Measurements from ENCODE around the gene PICALM.

The PICALM gene

DNA sequence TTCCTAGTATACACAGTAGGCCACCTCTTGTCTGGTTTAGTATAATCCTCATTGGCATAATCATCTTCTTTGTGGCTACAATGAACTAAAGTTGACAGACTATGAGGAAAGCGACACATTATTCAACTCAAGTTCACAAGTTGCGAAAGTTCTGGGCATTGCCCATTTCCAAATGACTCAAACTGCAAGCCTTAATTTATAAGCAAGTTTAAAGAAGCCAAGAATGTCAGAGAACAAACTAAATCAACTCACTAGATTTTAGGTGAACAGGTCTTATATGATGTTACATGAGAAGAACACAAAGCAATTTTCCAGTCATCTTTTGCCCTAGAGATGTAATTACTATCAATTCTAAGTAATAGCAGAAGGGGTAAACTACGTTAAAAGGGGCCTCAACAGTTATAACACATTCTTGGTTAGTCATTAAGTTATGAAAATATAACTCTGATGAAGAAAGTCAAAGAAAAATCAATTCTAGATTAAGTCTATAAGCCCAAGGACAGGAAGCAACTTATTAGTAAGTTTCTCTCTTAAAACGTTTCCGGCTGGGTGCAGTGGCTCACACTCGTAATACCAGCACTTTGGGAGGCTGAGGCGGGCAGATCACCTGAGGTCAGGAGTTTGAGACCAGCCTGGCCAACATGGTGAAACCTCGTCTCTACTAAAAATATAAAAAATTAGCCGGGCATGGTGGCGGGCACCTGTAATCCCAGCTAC, 21.5 kb downstream of the PICALM start:
- DNase-seq, result no peak

DNA sequence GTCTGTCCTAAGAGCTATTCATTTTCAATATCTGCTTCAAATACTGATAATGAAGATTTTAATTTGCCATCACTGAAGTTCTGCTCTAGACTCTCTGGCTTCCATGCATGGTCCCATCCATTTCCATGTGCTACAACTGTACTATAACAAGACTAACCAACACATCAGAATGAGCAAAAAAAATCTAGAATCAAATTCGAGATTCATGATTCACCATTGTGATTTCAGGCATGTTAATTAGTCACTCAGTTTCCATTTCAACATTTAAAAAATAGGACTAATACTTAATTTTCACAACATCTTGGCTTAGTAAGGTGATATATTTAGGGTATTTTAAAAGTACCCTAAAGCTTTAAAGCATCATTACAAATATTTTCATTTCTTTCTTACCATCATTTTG, 22.8 kb downstream of the PICALM start:
- DNase-seq, result no peak

DNA sequence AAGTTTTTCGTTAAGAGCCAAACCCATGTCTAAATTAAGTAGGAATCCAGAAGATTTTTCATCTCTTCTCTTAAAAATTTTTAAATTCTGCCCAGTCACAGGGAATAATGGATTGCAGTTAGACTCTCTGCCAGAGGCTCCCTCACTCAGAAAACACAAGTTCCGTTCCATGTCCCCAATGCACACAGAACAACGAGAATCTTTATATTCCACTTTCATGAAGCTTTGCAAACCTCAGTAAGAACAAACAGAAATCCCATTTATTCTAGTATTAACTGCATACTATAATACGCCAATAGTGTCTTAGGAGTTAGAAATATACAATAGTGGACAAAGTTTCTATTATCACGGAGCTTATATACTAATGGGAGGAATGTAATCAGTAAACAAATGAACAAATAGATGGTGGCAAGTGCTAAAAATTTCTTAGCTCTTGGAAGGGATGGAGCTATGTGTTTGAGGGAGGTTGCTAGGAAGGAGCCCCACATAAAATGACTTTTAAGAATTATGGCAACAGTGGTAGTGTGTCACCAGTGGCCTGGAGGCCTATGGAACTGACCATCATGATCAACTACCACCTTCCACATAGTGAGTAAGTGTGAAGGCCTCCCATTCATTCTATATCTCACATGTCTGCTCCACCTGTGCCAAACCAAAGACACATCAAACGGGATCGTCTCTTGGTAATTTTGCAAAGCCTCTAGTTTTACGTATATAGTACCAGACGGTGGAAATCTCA, 24.9 kb downstream of the PICALM start:
- DNase-seq, result no peak

GRCh38 chr11:86041975-86042378, 26.9 kb downstream of the PICALM start:
- DNase-seq, result peak; percentile 74 to 89

- no peak for DNase-seq
Measured at GRCh38 chr11:86040919-86041850, 27.7 kb downstream of the PICALM start.

GRCh38 chr11:86039094-86039493, 29.8 kb downstream of the PICALM start:
- DNase-seq, result no peak

GRCh38 chr11:86037743-86038142, 31.1 kb downstream of the PICALM start:
- DNase-seq, result no peak

DNA sequence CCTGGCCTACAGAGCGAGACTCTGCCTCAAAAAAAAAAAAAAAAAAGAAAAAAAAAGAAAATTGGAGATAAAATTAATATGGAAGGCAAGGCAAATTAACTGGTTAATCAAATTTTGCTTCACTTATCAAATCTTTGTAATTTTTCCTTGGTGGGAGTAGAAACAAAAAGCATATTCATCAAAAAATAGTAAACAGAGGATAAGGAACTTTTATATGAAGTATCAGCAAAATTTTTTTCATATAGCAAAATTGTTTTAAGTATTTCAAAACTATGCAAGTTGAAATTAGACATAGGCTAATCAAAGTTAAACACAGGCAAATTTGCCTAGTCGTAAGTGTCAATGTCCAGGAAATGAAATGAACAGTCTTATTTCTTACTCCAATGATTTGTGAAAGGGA, 33.0 kb downstream of the PICALM start:
- no peak for DNase-seq

- no peak for DNase-seq
Measured at GRCh38 chr11:86035164-86035563, 33.7 kb downstream of the PICALM start.

DNA sequence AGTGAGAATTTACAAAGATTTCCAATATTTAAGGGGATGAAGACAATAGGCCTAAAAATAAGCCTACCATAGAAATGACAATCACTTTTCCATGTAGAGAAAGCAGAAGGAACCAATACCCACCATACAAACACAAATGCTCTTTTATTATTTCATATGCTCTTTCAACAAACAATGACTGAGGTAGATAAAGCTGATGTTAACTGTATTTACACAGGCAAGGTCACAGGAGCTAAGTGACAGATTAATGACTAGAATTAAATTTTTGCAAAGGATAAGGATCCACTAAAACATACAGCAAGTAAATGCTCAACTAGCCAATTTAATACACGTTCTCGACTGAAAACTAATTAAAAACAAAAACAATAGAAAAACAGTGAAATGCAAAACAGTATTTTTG, 34.2 kb downstream of the PICALM start:
- no peak for DNase-seq

- DNase-seq, result no peak
Measured at GRCh38 chr11:86021377-86021776, 47.5 kb downstream of the PICALM start.

DNA sequence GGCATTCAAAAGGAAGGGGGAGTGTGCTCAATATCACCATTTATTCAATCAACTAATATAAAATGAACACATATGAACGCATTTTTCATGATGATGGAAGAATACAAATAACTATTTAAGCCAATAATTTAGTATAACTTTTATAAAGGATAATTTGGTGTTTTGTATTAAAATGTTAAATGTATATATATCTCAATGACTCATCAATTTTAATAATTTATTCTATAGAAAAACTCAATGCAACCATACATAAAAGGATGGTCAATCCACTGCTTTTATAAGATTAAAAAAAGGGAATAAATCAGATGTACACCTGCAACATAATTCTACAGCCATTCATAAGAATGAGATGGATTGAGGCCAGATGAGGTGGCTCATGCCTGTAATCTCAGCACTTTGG, 50.6 kb downstream of the PICALM start:
- no peak for DNase-seq

- DNase-seq, result no peak
Measured at GRCh38 chr11:86016451-86016850, 52.4 kb downstream of the PICALM start.

DNA sequence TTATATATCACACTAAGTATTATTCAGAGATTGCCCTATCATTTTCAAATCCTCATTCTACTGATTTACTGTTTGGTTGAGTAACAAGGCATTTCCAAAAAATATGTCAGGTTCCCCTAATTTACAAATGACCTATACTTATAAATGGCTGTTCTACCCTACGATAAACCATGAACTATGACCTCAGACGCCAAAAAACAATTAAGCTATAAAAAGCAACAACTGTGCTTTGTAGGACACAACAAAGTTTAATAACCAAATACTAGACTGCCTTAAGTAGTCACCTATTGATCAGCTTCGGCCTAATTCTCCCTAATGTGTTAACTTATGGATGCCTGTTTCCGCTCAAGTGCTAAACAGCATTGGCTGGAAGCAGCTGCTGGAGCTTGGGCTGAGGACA, 53.2 kb downstream of the PICALM start:
- DNase-seq, result no peak

GRCh38 chr11:86014221-86014620, 54.7 kb downstream of the PICALM start:
- DNase-seq, result no peak

GRCh38 chr11:86013713-86014112, 55.2 kb downstream of the PICALM start:
- DNase-seq, result no peak

DNA sequence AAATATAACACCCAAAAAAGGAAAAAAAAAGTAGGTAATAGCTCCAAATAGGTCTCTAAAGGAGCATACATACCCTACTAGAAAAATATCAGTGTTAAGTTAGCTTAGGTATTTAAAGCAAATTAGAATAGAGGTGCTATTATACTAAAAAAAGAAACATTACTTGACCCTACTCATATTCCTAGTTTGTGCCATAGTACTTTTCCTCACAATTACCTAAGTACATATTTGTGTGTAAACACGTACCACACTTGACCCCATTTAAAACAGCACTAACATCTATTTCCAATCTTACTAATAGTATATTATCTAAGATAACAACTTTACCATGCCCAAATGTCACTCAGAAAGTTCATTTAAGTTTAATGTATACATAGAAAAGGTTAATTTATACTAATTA, 57.7 kb downstream of the PICALM start:
- DNase-seq, result no peak

- DNase-seq, result no peak
Measured at GRCh38 chr11:86003654-86004053, 65.2 kb downstream of the PICALM start.

DNA sequence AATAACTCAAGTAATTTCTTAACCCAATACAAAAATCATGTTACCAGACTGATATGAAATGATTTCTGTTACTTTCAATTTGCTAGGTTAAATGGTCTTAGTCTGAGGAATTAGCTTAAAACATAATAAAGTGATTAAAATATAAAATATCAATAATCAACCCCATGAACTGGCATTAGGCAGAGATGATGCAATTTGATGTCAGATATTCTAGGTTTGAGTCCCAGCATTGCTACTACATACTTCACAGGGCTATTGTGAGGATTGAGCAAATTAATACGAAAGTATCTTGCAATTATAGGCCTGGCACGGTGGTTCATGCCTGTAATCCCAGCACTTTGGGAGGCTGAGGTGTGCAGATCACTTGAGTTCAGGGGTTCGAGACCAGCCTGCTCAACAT, 66.5 kb downstream of the PICALM start:
- no peak for DNase-seq

GRCh38 chr11:85991508-85991907, 77.4 kb downstream of the PICALM start:
- no peak for DNase-seq

- no peak for DNase-seq
Measured at GRCh38 chr11:85989746-85990145, 79.1 kb downstream of the PICALM start.

GRCh38 chr11:85988780-85989179, 80.1 kb downstream of the PICALM start:
- DNase-seq, result no peak

DNA sequence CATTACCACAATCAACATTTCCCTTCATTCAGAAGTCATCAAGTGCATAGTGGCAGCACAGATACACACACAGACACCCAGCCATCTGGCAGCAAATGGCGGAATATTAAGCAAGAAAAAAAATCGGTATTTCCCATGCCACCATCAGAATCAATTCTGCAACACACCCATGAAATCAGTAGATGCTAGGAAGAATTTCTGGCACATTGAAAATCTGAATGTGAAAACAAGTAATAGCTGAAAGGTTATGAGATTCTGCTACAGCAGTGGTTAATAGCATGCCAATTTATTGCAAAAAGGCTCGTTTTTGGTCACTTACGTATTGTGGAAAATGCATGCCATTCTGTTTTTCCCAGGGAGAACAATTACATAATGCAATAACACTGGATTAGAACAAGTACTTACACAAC, 91.1 kb downstream of the PICALM start:
- DNase-seq, result no peak

DNA sequence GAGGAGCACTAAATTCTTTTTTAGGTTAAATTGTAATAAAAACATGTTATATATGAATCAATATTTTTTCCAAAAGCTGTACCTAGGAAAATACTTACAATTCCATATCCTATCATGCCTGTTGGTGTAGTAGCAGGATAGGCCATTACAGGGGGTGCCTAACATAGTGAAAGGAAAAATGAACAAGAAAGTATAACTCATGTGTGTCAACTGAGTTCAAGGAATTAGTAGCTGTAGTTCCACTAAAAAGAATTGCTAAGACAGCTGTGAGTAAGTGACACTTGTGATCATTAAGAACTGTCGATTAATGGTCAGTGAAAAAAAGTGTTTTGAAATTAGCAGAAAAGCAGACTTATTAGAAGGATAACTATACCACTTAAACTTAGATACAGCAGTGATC, 92.4 kb downstream of the PICALM start:
- no peak for DNase-seq
